MCF 10A (cell line): ENCODE measurements around the gene STK40. TPM values are rescaled to one million over a fixed set of nuclear protein-coding genes. Genes with fewer than 3 reads are reported as not detected.

Experiments
- BruUV-seq: library from RNA; stranded (reverse); fragments of 400-500 nt; replicated peaks from 2 replicates; lab custom pipeline; 2021; lab: Mats Ljungman, UMichigan
- CTCF ChIA-PET: fragments of 300-600 bp; sonication (Branson Sonifier 250); formaldehyde crosslinking; extraction: SDS; loops from one replicate; lab custom pipeline; 2021; ENCODE audit warnings: antibody characterized with exemption, inconsistent platforms; lab: Yijun Ruan, JAX
- POLR2A ChIA-PET: fragments of 300-600, 350-650 bp; sonication (Branson Sonifier 250); formaldehyde crosslinking; extraction: SDS; loops from one replicate; lab custom pipeline; 2020; ENCODE audit warnings: antibody characterized with exemption, inconsistent platforms; lab: Yijun Ruan, JAX
- DNase-seq: peaks from one replicate; pipeline ENCODE4 v3.0.0-alpha.2; 2018; ENCODE audit not compliant: unreplicated experiment
- H3K27ac Mint-ChIP-seq: one replicate; pipeline ENCODE4 v1.8.0; 2022; ENCODE audit warnings: mild to moderate bottlenecking, low read depth, mixed read lengths; ENCODE audit not compliant: unreplicated experiment
- H3K27me3 Mint-ChIP-seq: one replicate; pipeline ENCODE4 v1.8.0; 2022; ENCODE audit warnings: mixed read lengths; ENCODE audit not compliant: insufficient read depth, unreplicated experiment
- H3K36me3 Mint-ChIP-seq: one replicate; pipeline ENCODE4 v1.8.0; 2022; ENCODE audit warnings: mild to moderate bottlenecking, moderate library complexity, mixed read lengths; ENCODE audit not compliant: insufficient read depth, unreplicated experiment
- H3K4me1 Mint-ChIP-seq: one replicate; pipeline ENCODE4 v1.8.0; 2022; ENCODE audit warnings: mixed read lengths; ENCODE audit not compliant: insufficient read depth, unreplicated experiment
- H3K4me3 Mint-ChIP-seq: one replicate; pipeline ENCODE4 v1.8.0; 2022; ENCODE audit warnings: mild to moderate bottlenecking, moderate library complexity, mixed read lengths; ENCODE audit not compliant: unreplicated experiment
- H3K9me3 Mint-ChIP-seq: one replicate; pipeline ENCODE4 v1.8.0; 2022; ENCODE audit warnings: mixed read lengths; ENCODE audit not compliant: unreplicated experiment
- CTCF ChIP-seq: fragments of 200-600 bp; IDR thresholded peaks from one replicate; pipeline ENCODE4 v1.8.0; 2022; ENCODE audit warnings: antibody characterized with exemption, mild to moderate bottlenecking; ENCODE audit not compliant: unreplicated experiment
- intact Hi-C: fragments of 100-400 bp; cut with micrococcal nuclease; formaldehyde crosslinking; loops from 2 replicates; pipeline ENCODE4 v1.14.1; 2022
- total RNA-seq: library from RNA; stranded (reverse); gene quantifications from 2 replicates; pipeline ENCODE4 v1.2.3, GENCODE V29; 2022

The STK40 gene
- total RNA-seq, 1 experiment from 2014 or later = 44.0 TPM

- no peak for DNase-seq
- CTCF ChIA-PET = interaction anchor here (0.8 kb wide), 1 partner anchor 66 kb away, joined by 5 read pairs; no protein-coding TSS in a partner anchor
- peak overlapping the region; percentile 63 for H3K27ac Mint-ChIP-seq
Measured at GRCh38 chr1:36320767-36321118, 65.0 kb downstream of the STK40 start.

GRCh38 chr1:36320291-36320761 lies 65.4 kb downstream of the STK40 start:
- BruUV-seq = no TSS peak
- no peak for DNase-seq
- intact Hi-C loops = loop anchor here (10.0 kb wide), 1 partner anchor 1394 kb away; no protein-coding TSS in a partner anchor
- no peak for TF ChIP-seq CTCF
- Mint-ChIP-seq H3K4me1 (no peaks in the 10 kb centered on the region), H3K27me3 (no peaks in the 10 kb centered on the region), H3K36me3 (peaks cover 4% of the 10 kb centered on the region), H3K4me3 (peak overlapping the region; percentile 52), H3K27ac (peak overlapping the region; percentile 63), H3K9me3 (no peaks in the 10 kb centered on the region)
- ChIA-PET POLR2A (no interaction called here), CTCF (no interaction called here)

More at GRCh38 chr1:36320767-36321118, 65.0 kb downstream of the STK40 start:
- H3K9me3 Mint-ChIP-seq = no peaks in the 10 kb centered on the region
- TF ChIP-seq CTCF = no peak
- no peaks in the 10 kb centered on the region for H3K4me1 Mint-ChIP-seq
- H3K36me3 Mint-ChIP-seq = peaks cover 4% of the 10 kb centered on the region
- POLR2A ChIA-PET = no interaction called here
- intact Hi-C loops = loop anchor here (10.0 kb wide), 1 partner anchor 1394 kb away; no protein-coding TSS in a partner anchor
- BruUV-seq = no TSS peak
- peak overlapping the region; percentile 52 for H3K4me3 Mint-ChIP-seq
- no peaks in the 10 kb centered on the region for H3K27me3 Mint-ChIP-seq

- no peaks in the 10 kb centered on the region for H3K9me3 Mint-ChIP-seq
- peaks cover 44% of the 10 kb centered on the region for H3K36me3 Mint-ChIP-seq
- peaks cover 6% of the 10 kb centered on the region for H3K4me1 Mint-ChIP-seq
- ChIA-PET POLR2A (interaction anchor here (0.6 to 1.1 kb wide), 2 partner anchors 15 to 148 kb away, joined by 3 read pairs; no protein-coding TSS in a partner anchor), CTCF (interaction anchor here (0.6 to 3.0 kb wide), 6 partner anchors 9 to 1233 kb away, joined by 3 to 15 read pairs (median 4); no protein-coding TSS in a partner anchor)
- H3K27me3 Mint-ChIP-seq = no peaks in the 10 kb centered on the region
- no peak overlapping the region for H3K4me3 Mint-ChIP-seq
- TF ChIP-seq CTCF = no peak
- intact Hi-C loops = no loop called here
- BruUV-seq = no TSS peak
- no peak overlapping the region for H3K27ac Mint-ChIP-seq
- DNase-seq = no peak
Measured at GRCh38 chr1:36309397-36309796, 76.3 kb downstream of the STK40 start.

DNA sequence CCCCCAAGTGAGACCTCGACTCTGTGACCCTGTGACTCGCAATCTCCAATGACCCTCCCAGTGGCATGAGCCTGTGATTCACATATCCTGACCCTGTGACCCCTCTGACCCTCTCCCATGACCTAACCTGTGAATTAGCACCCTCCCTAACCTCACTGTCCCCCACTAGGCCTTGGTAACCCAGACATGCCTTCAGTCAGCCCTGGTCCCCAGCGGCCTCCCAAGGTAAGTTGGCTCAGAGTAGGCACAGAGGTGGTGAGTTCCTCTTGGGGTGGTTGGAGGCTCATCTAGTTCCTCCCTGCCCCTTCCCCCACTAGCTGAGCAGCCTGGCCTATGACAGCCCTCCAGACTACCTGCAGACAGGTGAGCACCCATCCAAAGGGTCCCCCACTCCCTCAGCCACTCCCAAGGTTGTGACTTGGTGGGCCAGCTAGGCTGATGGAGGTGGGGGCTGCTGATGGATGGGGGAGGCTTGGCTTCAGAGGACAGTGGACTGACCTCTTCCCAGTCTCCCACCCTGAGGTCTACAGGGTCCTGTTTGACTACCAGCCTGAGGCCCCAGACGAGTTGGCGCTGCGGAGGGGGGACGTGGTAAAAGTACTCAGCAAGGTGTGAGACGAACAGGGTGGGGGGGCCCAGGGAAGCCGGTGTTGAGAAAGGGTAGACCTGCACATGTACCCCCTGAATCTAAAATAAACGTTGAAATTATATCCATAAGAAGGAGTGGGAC lies 78.0 kb downstream of the STK40 start:
- H3K4me1 Mint-ChIP-seq = peaks cover 6% of the 10 kb centered on the region
- H3K27me3 Mint-ChIP-seq = no peaks in the 10 kb centered on the region
- H3K36me3 Mint-ChIP-seq = peaks cover 58% of the 10 kb centered on the region
- DNase-seq = no peak
- CTCF ChIA-PET = interaction anchor here (0.6 to 2.2 kb wide), 9 partner anchors 11 to 125 kb away, joined by 3 to 18 read pairs (median 3); no protein-coding TSS in a partner anchor
- no TSS peak for BruUV-seq
- intact Hi-C loops = loop anchor here (2.0 kb wide), 1 partner anchor 113 kb away; no protein-coding TSS in a partner anchor
- TF ChIP-seq CTCF = no peak
- no peak overlapping the region for H3K27ac Mint-ChIP-seq
- H3K4me3 Mint-ChIP-seq = peak overlapping the region; percentile 72
- POLR2A ChIA-PET = interaction anchor here (0.7 to 3.0 kb wide), 7 partner anchors 10 to 83 kb away, joined by 3 to 18 read pairs (median 10); partner anchors contain the start of genes EVA1B and THRAP3
- H3K9me3 Mint-ChIP-seq = no peaks in the 10 kb centered on the region
